GM23338 (cell line): ENCODE measurements around the gene HSPA12B.

Experiments used
- CTCF ChIP-seq, 2 experiments: fragments of 200-600 bp in 1 of 2; sonication (generic) in 1 of 2; conservative IDR thresholded peaks; 2 replicates each; pipeline versions ENCODE4 v1.5.1 to v1.6.1; 2016 to 2017; ENCODE audit warnings: antibody characterized with exemption in 2 of 2, low read depth in 2 of 2, mild to moderate bottlenecking in 2 of 2, moderate library complexity in 1 of 2
- JUNB ChIP-seq: IDR thresholded peaks from one replicate; pipeline ENCODE4 v1.6.1; 2016; ENCODE audit warnings: antibody characterized with exemption; ENCODE audit not compliant: unreplicated experiment
- REST ChIP-seq: IDR thresholded peaks from one replicate; pipeline ENCODE4 v1.6.1; 2018; ENCODE audit warnings: antibody characterized with exemption; ENCODE audit not compliant: unreplicated experiment
- ZNF331 ChIP-seq: fragments of 250-450 bp; sonication (Bioruptor Pico); IDR thresholded peaks from 2 replicates; pipeline ENCODE4 v1.5.0; 2020; ENCODE audit warnings: low read depth, mild to moderate bottlenecking, moderate library complexity

- TF ChIP-seq ZNF331 (no peak), CTCF (conservative IDR thresholded peaks at IDR 0.05; ENCODE audit: low read depth in 2 of 2) (no peak), REST (no peak), JUNB (no peak)
These were observed 15.0 kb downstream of the HSPA12B start for GRCh38 chr20:3747471-3747870.
